Adrenal gland (tissue), 12 donors: ENCODE measurements around the gene KIAA1958. TPM values are rescaled to one million over a fixed set of nuclear protein-coding genes. Genes with fewer than 3 reads are reported as not detected.

Experiments used
- DNase-seq, 7 donors: peaks; one replicate each; pipeline ENCODE4 v3.0.0-alpha.2; 2019 to 2020
- H3K27ac ChIP-seq, 5 donors: fragments of 200-600 bp; sonication (generic) in 4 of 5; 1 replicate in 3 of 5; 2 replicates in 2 of 5; pipeline versions ENCODE4 v1.5.1 to v1.8.0; 2016 to 2020; ENCODE audit warnings: mild to moderate bottlenecking in 1 of 5
- H3K27me3 ChIP-seq: fragments of 200-600 bp; 2 replicates; pipeline ENCODE4 v1.8.0; 2021
- H3K36me3 ChIP-seq, 2 donors: fragments of 200-600 bp; replicated peaks in 1 of 2; 1 replicate in 1 of 2; 2 replicates in 1 of 2; pipeline versions ENCODE4 v1.5.1 to v1.8.0; 2018 to 2022
- H3K4me1 ChIP-seq, 2 donors: fragments of 200-600 bp; replicated peaks in 1 of 2; 1 replicate in 1 of 2; 2 replicates in 1 of 2; pipeline versions ENCODE4 v1.5.1 to v1.8.0; 2018 to 2021
- H3K4me3 ChIP-seq, 4 donors: fragments of 200-600 bp; sonication (generic) in 3 of 4; one replicate each; pipeline ENCODE4 v1.5.1; 2016 to 2018
- H3K9me3 ChIP-seq, 3 donors: fragments of 200-600 bp; sonication (generic) in 1 of 3; replicated peaks in 1 of 3; 1 replicate in 2 of 3; 2 replicates in 1 of 3; pipeline versions ENCODE4 v1.5.1 to v1.8.0; 2016 to 2021
- CTCF ChIP-seq, 6 experiments: fragments of 450-650 bp in 4 of 6; fragments of 200-600 bp in 2 of 6; sonication (generic) in 1 of 6; IDR thresholded peaks; 1 replicate in 5 of 6; 2 replicates in 1 of 6; pipeline versions ENCODE4 v1.5.1 to v1.8.0; 2016 to 2021; ENCODE audit warnings: antibody characterized with exemption in 6 of 6, mild to moderate bottlenecking in 2 of 6, moderate library complexity in 1 of 6
- POLR2A ChIP-seq, 2 donors: fragments of 450-650 bp; IDR thresholded peaks; one replicate each; pipeline ENCODE4 v1.6.1; 2017; ENCODE audit warnings: antibody characterized with exemption in 2 of 2, mild to moderate bottlenecking in 2 of 2, moderate library complexity in 1 of 2
- WGBS, 4 donors: extraction: QIAGEN DNeasy Blood & Tissue Kit in 2 of 4; methylation state at CpG; one replicate each; pipeline versions ENCODE4 v1.1.5 to v1.1.7; 2013 to 2017; 5-methylcytosine and 5-hydroxymethylcytosine counted together
- intact Hi-C, 2 donors: fragments of 100-400 bp; cut with DNase I; formaldehyde crosslinking; loops; one replicate each; pipeline versions ENCODE4 v1.14.1 to v1.15.0; 2022 to 2023
- polyA plus RNA-seq, 3 donors: library from polyadenylated mRNA; stranded (reverse); fragments of 200-250 nt in 2 of 3; fragments of 350-450 nt in 1 of 3; fragmentation: Illumina TruSeq in 1 of 3; extraction: RNeasy Lipid Tissue Mini Kit (QIAGEN cat#74804) in 1 of 3; gene quantifications; one replicate each; pipeline ENCODE4 v1.2.3, GENCODE V29; 2013 to 2014
- total RNA-seq, 9 donors: library from RNA; depleted of rRNA in 4 of 9; stranded (reverse); fragments of >200 nt in 4 of 9; fragments of 120-200 nt in 1 of 9; fragmentation: NEBNext Ultra II Directional in 1 of 9; extraction: Animal tissue kit (Norgen Biotek cat#: 25700) in 1 of 9; gene quantifications; one replicate each; pipeline versions ENCODE4 v1.1.0 to v1.2.4, GENCODE V29; 2013 to 2023
- donor health status: healthy with polysubstance abuse.
- donor health status: Bipolar disorder and iron deficiency.
- donor health status: DM: yes; HTN: yes; CAD: no.
- donor health status: DM: no; HTN: no; CAD: no.
- donor health status: DM: no; HTN: no; CAD: no.
- donor health status: DM: yes; HTN: yes; CAD: no.

Gene KIAA1958
- total and polyA plus RNA-seq, 12 donors: 3.5 to 67.2 (median 30.0) TPM

GRCh38 chr9:112624711-112625707, 138.4 kb downstream of the KIAA1958 start:
- no peak overlapping the region for H3K27ac ChIP-seq
- WGBS, 4 donors: 81 to 84% (median 82%) methylated on average over 7 of the region's 7 CpGs
- TF ChIP-seq CTCF (IDR thresholded peaks at IDR 0.05) (no peak), POLR2A (IDR thresholded peaks at IDR 0.05) (no peak)
- intact Hi-C loops: no loop called here
- DNase-seq: no peak
- H3K36me3 ChIP-seq: no peaks in the 10 kb centered on the region
- peaks cover 0 to 17% of the 10 kb centered on the region in 2 donors for H3K4me1 ChIP-seq
- no peak overlapping the region for H3K4me3 ChIP-seq
- H3K9me3 ChIP-seq: no peaks in the 10 kb centered on the region
- H3K27me3 ChIP-seq: no peaks in the 10 kb centered on the region

GRCh38 chr9:112629671-112630485, 143.3 kb downstream of the KIAA1958 start:
- TF ChIP-seq POLR2A (IDR thresholded peaks at IDR 0.05): no peak
- TF ChIP-seq CTCF (IDR thresholded peaks at IDR 0.05): no peak
- intact Hi-C loops: no loop called here
- DNase-seq: no peak

GRCh38 chr9:112631313-112632070, 144.9 kb downstream of the KIAA1958 start:
- WGBS, 4 donors: 68 to 78% (median 74%) methylated on average over 3 of the region's 3 CpGs
- H3K9me3 ChIP-seq: no peaks in the 10 kb centered on the region
- TF ChIP-seq POLR2A (IDR thresholded peaks at IDR 0.05): no peak
- TF ChIP-seq CTCF (IDR thresholded peaks at IDR 0.05): no peak

More at GRCh38 chr9:112629671-112630485, 143.3 kb downstream of the KIAA1958 start:
- no peaks in the 10 kb centered on the region for H3K36me3 ChIP-seq
- no peak overlapping the region for H3K4me3 ChIP-seq
- H3K27ac ChIP-seq: no peak overlapping the region
- no peaks in the 10 kb centered on the region for H3K9me3 ChIP-seq
- H3K4me1 ChIP-seq: peaks cover 0 to 22% of the 10 kb centered on the region in 2 donors
- 82 to 88% (median 85%) methylated on average over 6 of the region's 6 CpGs for WGBS, 4 donors
- no peaks in the 10 kb centered on the region for H3K27me3 ChIP-seq

More at GRCh38 chr9:112631313-112632070, 144.9 kb downstream of the KIAA1958 start:
- Histone ChIP-seq H3K27me3 (no peaks in the 10 kb centered on the region), H3K36me3 (no peaks in the 10 kb centered on the region), H3K4me1 (peaks cover 0 to 22% of the 10 kb centered on the region in 2 donors), H3K27ac (no peak overlapping the region), H3K4me3 (no peak overlapping the region)
- intact Hi-C loops: no loop called here
- peak in 2 of 7 donors; percentile 27 to 31 for DNase-seq
